HG02610 (cell line): ENCODE data around the gene NDUFA7.
"Not testable (repeated sequence)": the region's sequence is repeated elsewhere in the genome, so short reads cannot be mapped to it uniquely, and the experiment has no call there.

Experiments used
- ATAC-seq: cut with Tn5 transposase; IDR thresholded peaks from one replicate; pipeline ENCODE4 v1.9.1; 2021; ENCODE audit warnings: mild to moderate bottlenecking, moderate library complexity; ENCODE audit not compliant: unreplicated experiment

Gene NDUFA7

DNA sequence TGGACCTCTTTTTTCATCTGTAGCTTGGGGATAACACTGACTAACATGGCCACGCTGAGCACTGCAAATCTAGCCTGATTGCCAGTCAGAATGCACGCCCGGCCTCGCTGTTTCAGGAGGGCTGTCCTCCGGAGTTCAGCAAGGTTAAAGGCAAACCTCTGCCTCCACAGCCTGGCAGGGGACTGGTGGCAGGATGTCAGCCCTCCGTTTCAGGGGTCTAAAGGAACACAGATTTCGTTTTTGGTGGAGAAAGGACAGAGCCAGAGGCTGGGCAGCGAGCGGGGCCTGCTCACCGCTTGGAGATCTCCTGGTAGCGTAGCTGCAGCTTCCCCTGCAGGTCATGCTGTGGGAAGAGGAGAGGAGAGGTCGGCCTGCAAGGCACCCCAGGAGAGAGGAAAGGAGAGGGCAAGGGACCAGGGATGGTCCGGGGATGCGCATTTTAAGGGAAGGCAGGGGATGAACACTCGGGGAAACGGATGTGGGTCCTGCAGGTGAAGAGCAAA is 560 bp downstream of the NDUFA7 start:
- ATAC-seq, result no peak

DNA sequence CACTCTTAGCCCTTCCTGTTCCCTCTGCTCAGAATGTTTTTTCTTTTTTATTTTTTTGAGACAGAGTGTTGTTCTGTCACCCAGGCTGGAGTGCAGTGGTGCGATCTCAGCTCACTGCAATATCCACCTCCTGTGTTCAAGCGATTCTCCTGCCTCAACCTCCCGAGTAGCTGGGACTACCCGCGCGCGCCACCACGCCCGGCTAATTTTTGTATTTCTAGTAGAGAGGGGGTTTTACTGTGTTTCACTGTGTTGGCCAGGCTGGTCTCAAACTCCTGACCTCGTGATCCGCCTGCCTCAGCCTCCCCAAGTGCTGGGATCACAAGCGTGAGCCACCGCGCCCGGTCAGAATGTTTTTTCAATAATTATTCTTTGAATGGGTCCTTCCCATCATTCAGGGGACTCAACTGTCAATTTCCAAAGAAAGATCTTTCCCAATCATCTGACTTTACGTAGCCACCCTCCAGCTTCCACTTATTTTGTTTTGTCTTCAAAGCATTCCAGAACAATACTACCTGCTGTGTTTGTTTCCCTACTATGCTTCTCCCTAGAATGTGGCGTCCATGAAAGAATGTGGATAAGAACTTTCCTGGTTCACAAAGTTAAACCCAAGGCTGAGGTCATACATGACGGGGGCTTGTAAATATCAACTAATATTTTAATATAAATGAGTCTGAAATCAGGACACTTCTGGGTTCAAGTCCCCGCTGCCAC is 1.2 kb downstream of the NDUFA7 start:
- no peak for ATAC-seq

DNA sequence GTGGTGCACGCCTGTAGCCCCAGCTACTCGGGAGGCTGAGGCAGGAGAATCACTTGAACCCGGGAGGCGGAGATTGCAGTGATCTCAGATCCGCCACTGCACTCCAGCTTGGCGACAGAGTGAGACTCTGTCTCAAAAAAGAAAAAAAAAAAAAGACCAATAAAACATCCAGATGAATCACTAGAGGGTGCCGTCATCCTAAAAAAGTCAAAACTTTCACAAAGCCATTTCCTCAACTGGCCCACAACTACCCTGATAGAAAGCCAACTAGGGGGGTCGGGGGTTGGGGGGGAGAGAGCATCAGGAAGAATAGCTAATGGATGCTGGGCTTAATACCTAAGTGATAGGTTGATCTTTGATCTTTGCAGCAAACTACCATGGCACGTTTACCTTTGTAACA is 2.3 kb downstream of the NDUFA7 start:
- not testable (repeated sequence) for ATAC-seq

DNA sequence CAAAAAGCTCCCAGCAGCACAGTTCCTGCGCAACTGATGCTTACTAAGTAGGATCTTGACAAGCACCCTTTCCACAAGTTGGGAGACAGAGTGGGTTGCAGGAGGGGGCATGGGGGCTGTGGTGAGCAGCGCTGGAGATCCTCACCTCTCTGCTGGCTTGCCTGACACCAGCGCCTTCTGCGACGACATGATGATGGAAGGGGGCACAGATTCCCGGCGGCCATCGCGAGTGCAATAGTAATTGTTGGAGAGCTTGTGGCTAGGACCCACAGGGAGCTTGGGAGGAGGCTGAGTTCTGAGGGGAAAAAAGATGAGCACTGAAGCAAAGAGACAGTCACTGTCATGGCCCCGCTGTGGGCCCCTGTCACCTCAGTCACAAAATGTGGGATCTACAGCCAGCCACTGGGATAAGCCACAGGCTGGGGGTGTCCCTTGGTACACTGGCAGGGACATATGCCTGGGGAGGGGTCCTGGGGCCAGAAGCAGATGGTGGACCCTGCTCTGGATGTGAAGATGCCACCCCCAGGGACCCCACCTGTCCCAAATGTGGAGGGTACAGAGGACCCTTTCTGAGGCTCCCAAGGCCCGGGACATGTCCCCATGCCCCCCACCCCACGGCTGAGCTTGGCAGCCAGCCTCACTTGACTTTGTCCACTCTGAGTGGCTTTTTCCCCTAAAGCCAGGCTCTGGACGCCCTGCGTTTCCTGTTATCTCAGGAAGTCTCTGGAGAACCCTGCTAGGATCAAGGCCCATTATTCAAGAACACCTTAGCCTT is 4.6 kb downstream of the NDUFA7 start:
- no peak for ATAC-seq

DNA sequence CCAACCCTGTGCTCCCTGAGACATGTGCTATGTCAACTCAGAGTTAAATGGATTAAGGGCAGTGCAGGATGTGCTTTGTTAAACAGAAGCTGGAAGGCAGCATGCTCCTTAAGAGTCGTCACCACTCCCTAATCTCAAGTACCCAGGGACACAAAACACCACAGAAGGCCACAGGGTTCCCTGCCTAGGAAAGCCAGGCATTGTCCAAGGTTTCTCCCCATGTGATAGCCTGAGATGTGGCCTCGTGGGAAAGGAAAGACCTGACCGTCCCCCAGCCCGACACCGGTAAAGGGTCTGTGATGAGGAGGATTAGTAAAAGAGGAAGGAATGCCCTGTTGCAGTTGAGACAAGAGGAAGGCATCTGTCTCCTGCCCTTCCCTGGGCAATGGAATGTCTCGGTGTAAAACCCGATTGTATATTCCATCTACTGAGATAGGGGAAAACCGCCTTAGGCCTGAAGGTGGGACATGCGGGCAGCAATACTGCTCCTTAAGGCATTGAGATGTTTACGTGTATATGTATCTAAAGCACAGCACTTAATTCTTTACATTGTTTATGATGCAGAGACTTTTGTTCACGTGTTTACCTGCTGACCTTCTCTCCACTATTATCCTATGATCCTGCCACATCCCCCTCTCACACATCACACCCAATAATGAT is 6.1 kb downstream of the NDUFA7 start:
- ATAC-seq, result not testable (repeated sequence)

DNA sequence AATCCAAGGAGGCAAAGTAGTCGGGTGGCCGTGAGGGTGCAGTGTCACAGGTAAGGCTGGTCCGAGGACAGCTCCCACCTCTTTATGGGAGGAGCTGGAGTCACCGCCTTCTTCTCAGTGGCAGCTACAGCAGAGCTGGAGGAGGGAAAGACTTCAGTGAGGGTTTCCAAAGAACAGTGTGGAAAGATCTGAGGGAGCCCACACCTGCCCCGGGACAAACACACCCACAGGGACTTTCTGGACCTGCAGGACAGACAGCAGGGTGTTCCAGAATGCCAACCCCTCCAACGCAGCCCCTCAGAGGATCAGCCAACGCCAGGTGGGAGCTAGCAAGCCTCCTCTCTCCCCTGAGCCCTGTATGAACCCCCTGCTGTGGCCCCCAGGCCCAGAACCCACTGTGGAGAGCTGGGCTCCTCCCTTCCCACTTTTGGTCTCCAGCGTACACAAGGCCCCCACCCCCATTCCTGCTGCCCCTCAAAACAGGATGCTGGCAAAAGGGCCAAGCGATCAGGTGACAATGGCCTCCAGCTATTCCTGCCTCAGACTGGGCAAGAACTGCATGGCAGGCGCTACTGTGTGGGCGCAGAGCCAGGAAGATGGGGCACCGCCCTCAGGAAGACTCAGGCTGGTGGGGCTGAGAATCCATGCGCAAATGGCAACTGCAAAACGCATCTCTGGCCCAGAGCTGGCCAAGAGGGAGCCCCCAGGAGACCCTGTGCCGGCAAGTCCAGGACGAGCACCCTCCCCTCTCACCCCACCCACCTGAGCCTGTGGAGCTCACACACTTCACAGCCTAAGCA is 9.5 kb downstream of the NDUFA7 start:
- no peak for ATAC-seq

DNA sequence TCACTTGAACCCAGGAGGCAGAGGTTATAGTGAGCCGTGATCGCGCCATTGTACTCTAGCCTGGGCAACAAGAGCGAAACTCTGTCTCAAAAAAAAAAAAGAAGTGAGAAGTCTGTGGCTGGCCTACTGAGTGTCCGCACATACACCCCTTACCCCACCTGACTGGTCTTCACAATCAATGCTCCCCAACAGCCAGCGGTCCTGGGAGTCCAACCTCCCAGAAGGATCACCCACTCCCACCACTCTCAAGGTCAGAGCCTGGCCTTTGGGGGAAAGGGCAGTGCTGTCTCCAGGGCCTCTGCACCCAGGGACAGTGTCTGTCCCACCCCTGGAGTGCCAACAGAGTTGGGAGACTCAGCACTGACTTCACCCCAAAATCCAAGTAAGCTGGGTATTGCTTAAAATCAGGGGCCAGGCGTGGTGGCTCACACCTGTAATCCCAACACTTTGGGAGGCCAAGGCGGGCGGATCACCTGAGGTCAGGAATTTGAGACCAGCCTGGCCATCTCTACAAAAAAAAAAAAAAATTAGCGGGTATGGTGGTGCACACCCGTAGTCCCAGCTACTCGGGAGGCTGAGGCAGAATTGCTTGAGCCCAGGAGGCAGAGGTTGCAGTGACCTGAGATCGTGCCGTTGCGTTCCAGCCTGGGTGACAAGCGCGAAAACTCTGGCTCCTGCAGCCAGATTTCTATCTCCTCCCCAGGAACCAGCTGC is 10.7 kb downstream of the NDUFA7 start:
- no peak for ATAC-seq

DNA sequence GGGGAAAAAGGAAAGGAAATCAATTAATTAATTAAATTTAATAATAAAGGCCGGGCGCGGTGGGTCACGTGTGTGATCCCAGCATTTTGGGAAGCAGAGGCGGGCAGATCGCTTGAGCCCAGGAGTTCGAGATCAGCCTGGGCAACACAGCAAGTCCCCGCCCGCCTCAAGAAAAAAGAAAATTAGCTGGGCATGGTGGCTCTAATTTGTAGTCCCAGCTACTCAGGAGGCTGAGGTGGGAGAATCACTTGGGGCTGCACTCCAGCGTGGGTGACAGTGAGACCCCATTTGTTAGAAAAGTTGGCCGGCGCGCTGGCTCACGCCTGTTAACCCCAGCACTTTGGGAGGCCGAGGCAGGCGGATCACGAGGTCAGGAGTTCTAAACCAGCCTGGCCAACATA is 12.3 kb downstream of the NDUFA7 start:
- ATAC-seq, result no peak

DNA sequence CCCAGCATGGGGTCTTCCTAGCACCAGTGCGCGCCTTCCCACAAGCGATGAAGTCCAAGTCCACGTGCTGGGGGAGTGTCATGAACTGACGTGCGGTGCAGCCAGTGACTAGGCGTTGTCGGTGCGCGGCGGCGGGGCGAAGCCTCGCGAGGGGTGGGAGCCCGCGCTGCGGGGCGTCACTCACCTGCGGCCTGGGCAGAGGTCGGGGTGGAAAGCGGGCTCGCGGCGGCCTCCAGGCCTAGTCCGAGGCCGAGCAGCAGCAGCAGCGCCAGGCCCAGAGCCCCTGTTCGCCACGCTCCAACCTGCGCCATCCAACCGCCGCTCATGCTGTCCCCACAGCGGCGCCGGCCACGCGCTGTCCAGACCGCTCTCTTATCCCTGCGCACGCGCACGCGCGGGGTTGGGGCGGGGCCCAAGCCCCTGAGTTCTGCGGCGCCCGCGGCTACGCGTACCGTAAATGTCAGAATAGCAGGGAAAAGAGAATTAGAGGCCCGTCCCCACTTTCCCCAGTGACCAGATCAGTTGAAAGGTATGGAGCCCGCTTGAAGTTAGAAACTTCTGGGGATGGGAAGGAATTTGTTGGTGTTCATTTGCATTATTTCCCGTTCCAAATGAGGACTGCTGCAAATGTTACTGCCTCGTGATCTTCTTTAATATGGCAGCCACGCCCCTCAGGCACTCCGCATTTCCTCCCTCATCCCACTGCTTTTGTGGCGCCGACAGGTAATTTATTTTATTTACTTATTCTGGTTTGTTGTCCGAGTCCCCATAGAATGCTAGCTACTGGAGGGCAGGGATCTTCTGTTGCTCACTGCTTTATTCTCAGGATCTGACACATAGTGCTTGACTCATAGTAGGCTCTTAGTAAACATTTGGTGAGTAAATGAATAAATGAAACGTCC is 13.0 kb downstream of the NDUFA7 start, which contains the start of gene CD320:
TSS of gene CD320 (minus strand) at position 394 of the 902 bp plus-strand sequence. CDS start at position 326, 68 bp downstream.
- peak; percentile 69 for ATAC-seq

DNA sequence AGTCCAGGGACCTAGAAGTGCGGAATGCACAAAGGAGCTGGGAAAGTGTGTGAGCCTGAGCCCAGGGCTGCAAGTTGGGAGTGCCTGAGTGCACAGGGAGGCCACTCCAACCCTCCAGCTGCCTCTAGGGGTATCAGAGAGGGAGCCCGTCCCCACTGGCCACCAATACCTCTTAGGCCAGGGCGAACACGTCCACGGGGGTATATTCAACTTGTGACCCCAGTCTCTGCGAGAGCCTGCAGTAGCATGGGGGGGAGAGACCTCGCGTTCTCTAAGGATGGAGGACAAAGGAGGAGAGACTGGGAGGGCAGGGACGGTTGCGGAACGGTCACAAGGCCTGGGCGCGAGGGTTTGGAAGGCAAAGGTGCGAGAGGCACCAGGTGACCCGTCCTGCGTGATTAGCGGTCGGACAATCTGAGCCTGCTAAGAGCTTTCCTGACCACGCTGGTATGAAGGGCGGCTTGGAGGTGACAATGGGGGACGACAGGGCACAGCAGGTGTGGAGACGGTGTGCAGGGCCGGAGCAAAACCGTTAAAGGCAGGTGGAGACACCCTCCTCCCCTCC is 13.7 kb downstream of the NDUFA7 start:
- ATAC-seq, result no peak

DNA sequence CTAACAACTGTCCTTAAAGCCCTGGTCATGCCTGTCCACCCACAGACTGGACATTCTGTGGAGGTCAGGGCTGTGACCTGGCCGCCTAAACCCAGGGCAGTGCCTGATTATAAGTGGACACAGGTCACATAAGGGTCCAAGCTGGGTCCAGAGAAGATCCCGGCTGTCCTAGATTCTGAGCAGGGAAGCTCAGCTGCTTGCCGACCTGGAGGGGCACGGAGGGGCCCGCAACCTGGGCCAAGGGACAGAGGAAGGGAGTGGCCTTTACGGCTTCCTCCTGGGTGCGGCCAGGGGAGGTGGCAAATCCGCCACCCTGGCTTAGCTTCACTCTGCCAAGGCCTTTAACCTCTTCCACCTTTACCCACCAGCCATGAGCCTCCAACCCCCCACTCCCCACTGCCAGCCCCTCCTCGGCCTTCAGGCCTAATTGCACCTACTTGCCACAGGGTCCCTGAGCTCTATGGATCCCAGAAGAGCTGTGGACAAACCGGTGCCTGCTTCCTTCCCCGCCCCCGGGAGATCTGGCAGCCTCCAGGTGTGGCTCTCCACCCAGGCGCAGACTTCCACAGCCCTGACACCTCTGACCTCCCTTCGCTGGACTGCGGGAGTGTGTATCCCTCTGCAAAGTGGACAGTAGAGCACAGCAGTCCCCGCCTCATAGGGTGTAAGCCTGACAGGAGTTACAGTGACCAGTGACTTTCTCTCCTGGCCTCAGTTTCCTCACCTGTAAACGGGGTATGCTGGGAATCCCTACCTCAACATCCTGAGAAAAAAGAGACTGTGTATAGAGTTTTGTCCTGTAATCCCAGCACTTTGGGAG is 14.7 kb downstream of the NDUFA7 start:
- no peak for ATAC-seq

DNA sequence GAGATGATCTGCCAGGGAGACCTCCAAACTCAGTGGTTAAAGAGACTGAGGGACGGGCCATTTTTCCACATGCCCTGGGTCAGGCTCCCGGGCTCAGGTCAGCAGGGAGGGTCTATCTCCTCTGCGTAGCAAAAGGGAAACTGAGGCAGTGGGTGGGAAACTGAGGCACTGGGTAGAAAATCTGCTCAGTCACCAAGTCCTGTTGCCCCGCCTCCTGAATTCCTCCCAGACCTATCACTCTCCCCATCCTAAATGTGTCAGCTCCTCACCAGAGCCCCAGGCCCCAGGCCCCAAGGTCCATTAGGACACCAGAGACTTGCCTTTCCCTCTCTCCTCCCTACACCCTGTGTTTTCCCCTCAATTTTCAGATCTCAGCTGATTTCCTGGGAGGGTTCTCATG is 15.4 kb downstream of the NDUFA7 start:
- no peak for ATAC-seq

DNA sequence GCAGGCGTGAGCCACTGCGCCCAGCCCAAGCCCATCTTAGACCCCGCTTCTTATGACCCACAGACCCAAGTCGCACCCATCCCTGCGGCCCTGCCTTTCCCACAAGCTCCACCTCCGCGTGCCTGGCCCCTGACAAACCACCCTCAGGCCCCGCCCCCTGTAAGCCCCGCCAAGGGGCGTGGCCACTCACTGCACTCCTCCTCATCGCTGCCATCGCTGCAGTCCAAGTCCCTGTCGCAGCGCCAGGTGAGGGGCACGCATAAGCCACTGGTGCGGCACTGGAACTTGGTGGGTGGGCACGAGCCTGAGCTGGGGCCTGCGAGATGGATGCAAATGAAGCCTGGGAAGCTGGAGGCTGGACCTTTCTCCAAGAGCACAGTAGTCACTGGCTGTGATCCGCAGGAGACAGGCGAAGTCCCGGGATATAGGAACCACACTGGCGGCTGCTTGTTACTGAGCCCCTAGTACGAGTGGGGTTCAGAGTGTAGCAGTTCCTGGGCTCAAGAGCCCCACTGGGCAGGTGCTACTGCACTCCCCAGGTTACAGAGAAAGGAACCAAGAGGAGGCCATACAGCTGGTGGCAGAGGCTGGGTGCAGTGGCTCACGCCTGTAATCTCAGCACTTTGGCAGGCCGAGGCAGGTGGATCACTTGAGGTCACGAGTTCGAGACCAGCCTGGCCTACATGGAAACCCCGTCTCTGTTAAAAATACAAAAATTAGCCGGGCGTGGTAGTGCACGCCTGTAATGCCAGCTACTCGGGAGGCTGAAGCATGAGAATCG is 16.1 kb downstream of the NDUFA7 start:
- no peak for ATAC-seq

DNA sequence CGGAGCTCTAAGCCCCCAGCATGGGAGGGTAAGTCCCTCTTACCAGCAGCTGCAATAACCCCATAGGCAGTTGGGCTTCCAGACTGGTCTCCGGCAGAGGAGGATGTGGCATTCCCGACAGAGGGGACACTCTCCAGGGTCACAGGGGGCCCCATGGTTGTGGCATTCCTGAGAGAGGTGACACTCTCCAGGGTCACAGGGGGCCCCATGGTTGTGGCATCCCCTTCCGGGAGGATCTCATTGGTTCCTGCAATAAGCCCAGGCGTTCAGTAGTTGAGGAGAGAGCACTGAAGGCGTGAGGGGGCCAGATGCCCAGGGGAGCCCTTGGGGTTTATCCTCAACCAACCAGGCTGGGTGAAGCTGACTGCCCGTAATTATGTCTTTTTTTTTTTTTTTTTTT is 18.4 kb downstream of the NDUFA7 start:
- ATAC-seq, result no peak

DNA sequence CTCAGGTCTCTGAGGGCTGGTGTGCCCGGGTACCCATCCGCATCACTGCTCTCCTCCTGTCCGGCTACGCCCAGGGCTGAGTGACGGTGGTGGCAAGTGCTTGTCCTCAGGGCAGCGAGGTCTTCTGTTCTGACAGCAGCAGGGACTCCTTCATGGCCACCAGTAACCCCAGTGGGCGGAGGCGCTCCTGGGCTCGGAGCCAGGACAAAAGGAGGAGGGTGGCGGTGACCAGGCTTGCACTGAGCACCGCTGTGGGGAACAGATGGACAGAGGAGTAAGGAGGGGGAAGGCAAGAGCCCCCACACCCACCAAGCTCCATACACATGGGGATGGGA is 18.9 kb downstream of the NDUFA7 start:
- ATAC-seq, result no peak

DNA sequence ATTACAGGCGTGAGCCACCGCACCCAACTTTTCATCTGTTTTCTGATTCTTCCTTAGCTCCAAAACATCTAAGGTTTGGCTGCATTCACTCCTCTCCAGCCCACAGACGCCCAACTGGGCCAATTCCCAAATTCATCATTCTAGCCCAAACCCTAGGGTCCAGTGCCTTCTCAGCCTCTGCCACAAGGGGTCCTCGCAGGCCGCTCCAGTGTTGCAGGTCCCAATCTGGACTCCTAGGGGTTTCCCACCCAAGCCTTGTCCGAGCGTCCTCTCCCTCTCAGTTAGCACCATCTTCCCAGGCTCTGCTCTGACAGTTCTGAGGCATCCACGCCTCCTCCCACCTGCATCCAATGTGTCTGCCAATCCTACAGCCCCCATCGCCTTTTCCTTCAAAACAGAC is 29.8 kb downstream of the NDUFA7 start:
- not testable (repeated sequence) for ATAC-seq

DNA sequence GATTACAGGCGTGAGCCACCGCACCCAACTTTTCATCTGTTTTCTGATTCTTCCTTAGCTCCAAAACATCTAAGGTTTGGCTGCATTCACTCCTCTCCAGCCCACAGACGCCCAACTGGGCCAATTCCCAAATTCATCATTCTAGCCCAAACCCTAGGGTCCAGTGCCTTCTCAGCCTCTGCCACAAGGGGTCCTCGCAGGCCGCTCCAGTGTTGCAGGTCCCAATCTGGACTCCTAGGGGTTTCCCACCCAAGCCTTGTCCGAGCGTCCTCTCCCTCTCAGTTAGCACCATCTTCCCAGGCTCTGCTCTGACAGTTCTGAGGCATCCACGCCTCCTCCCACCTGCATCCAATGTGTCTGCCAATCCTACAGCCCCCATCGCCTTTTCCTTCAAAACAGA is 44.7 kb downstream of the NDUFA7 start:
- not testable (repeated sequence) for ATAC-seq
